LNCaP clone FGC (cell line): ENCODE data around the gene PAK5.
A peak's percentile ranks its signal among the peaks of the same experiment; 100 is the strongest.

Experiments
- DNase-seq: peaks from one replicate; pipeline ENCODE4 v3.0.0-alpha.2; 2011; ENCODE audit warnings: low read depth
- H3K4me3 ChIP-seq: 2 replicates; pipeline ENCODE4 v1.5.1; 2011; ENCODE audit warnings: mild to moderate bottlenecking, low read depth, low read length, control low read depth
- TF ChIP-seq, protein P1 (sequence below): IDR thresholded peaks from 2 replicates; pipeline ENCODE4 v1.5.1; 2012; ENCODE audit warnings: mild to moderate bottlenecking; ENCODE audit not compliant: control insufficient read depth, insufficient read depth; ENCODE audit errors: extremely low read depth

PAK5 gene

DNA sequence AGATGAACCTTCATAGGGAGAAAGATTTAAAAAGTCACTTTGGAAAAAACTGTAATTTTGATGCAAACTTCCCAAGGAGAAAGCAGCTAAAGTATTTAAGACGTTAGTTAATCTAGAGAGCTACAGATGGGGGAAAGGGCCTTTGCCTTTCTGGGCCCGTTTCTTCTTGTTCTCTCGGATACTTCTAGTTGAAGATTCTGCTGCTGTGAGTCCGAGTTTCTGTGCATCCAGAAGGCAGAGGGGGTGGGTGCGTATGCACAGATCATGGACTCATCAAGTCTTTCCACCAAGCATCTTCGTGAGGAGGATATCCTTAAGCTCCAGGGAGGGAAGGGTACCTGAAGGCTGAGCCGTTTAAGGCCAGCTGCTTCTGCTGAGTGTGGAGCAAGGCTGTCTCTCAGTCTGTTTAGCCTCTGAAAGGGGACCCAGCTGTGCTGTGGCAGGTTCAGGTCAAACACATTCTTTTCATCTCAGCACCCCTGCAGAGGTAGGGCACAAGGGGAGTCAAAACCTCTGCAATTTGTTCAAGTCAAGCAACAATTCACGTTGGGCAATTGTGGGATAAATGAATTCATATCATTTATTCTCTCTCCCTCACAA, 320.2 kb downstream of the PAK5 start:
- DNase-seq: no peak
- TF ChIP-seq, protein P1, sequence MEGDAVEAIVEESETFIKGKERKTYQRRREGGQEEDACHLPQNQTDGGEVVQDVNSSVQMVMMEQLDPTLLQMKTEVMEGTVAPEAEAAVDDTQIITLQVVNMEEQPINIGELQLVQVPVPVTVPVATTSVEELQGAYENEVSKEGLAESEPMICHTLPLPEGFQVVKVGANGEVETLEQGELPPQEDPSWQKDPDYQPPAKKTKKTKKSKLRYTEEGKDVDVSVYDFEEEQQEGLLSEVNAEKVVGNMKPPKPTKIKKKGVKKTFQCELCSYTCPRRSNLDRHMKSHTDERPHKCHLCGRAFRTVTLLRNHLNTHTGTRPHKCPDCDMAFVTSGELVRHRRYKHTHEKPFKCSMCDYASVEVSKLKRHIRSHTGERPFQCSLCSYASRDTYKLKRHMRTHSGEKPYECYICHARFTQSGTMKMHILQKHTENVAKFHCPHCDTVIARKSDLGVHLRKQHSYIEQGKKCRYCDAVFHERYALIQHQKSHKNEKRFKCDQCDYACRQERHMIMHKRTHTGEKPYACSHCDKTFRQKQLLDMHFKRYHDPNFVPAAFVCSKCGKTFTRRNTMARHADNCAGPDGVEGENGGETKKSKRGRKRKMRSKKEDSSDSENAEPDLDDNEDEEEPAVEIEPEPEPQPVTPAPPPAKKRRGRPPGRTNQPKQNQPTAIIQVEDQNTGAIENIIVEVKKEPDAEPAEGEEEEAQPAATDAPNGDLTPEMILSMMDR: no peak
- no peak overlapping the region for H3K4me3 ChIP-seq

DNA sequence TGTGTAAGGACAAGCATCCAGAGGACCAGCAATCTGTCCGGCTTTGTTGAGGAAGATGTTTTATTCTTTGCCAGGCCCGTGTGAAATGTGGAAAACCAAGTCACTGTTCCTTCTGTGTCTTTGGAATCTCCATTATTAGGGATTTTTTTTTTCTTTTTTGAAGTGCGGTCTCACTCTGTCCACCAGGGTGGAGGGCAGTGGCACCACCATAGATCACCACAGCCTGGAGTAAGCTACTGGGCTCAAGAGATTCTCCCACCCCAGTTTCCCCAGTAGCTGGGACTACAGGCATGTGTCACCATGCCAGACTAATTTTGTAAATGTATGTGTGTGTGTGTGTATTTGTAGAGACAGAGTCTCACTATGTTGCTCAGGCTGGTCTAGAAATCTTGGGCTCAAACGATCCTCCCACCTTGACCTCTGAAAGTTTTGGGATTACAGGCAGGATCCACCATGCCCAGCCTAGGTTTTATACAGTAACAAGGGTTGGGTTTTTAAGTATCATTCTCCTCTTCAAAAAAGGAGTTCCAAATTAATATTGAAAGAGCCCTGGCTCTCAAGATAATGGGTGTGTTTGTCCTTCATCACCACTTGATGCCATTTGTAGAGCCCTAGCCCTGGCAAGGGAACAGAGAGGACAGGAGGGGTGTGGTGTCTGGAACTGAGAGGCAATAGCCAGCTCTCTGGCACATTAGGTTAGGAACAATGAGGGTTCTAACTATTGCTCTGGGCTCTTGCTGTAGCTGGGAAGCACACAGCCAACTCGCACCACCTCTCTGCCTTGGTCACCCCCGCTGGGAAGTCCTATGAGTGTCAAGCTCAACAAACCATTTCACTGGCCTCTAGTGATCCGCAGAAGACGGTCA, 321.3 kb downstream of the PAK5 start:
- TF ChIP-seq, protein P1: no peak
- no peak for DNase-seq
- no peak overlapping the region for H3K4me3 ChIP-seq

DNA sequence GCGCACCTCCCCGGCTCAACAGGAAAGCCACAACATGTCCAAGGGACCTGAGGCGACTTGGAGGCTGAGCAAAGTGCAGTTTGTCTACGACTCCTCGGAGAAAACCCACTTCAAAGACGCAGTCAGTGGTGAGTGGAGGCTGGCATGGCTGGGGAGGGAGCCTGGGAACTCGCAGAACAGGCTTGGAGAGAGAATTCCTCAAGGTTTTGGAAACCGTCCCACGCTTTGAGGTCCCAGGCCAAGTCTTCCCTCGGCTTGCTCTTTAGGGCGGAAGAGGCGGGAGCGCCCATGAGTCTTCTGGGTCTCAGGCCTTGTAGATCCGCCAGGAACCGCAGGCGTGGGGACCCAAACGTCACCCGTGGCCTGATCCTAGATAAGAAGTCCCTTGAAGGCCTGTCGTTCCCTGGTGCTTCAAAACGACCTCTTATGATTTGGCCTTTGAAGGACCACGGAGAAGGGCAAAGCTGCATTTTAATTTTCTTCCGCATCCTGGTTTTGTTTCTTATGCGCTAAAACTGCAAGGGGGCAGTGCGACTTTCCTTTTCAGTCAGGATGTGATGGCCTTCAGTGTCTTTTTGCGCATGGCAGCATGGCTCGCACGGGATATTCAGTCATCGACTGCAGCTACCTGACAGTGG, 322.5 kb downstream of the PAK5 start:
- H3K4me3 ChIP-seq: no peak overlapping the region
- TF ChIP-seq, protein P1: no peak

DNA sequence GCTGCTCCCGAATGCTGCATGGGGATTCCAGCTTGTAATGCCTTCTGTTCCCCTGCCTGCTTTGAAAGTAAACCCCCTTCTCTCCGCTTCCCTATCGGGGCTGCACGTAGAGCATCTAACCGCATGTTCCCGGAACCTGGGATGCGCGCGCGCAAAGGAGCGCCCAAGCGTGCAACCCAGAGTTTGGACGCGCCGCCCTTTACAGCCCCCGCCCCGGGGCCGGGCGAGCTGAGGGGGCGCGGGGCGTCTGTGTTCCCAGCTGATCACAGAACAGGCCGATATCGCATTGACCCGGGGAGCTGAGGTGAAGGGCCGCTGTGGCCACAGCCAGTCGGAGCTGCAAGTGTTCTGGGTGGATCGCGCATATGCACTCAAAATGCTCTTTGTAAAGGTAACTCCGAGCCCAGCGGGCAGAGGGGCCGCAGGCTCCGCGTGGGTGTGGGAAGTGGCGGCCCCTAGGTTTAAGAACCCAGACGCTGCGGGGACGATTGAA, 323.1 kb downstream of the PAK5 start:
- TF ChIP-seq, protein P1: no peak
- no peak overlapping the region for H3K4me3 ChIP-seq
- DNase-seq: no peak

More for the DNA sequence above, 322.5 kb downstream of the PAK5 start:
- DNase-seq: peak; percentile 38

DNA sequence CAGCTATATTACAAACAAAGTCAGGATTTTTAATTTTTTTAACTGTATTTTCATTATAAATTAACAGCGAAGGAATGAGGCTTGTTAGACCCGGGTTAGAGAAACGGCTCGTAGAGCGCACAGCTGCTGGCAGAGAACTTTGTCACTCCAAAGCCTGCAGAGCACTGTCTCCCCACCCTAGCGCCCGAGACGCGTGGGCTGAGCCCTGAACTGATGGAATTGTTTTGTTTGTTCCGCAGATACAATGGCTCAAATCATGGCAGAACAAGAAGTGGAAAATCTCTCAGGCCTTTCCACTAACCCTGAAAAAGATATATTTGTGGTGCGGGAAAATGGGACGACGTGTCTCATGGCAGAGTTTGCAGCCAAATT, 323.7 kb downstream of the PAK5 start:
- H3K4me3 ChIP-seq: no peak overlapping the region
- DNase-seq: no peak
- TF ChIP-seq, protein P1: no peak

DNA sequence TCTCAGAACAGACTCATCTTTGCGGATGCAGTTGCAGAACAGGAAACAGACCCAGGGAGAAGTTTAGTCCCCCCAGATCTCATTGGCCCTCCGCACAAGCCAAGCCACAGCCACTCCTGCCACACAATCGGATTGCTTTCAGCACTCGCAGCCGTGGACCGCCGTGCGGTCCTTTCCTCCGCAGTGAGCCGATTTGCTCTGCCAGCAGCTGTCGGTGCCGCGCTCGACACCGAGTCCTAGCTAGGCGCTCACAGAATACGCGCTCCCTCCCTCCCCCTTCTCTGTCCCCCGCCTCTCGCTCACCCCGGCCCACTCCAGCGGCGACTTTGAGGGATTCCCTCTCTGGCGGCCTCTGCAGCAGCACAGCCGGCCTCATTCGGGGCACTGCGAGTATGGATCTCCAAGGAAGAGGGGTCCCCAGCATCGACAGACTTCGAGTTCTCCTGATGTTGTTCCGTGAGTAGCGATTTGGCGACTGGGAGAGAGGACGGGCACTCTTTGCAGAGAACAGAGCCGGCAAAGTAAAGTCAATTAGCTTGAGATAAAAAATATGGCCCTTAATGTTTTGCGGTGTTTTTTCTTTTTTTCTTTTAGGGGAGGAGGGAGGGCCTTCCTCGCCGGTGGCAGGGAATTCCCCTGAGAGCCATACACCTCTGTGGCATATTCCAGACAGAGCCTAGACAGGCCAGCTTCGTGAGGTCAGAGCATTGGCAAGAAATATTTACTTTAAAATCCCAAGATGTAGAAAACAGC, 324.2 kb downstream of the PAK5 start, which contains the start of gene LAMP5:
Gene LAMP5 (plus strand): TSS at position 130 of the 753 bp plus-strand sequence. CDS start 263 bp downstream, at position 393.
- TF ChIP-seq, protein P1: no peak
- DNase-seq: no peak
- no peak within 1 kb of the TSS for H3K4me3 ChIP-seq
